Endometrium (tissue), 2 donors: Measurements from ENCODE around the gene CUEDC1.

Experiments
- FAIRE-seq: peaks from 2 replicates; lab custom pipeline; 2012; peaks lifted over from hg19 to GRCh38; lab: Jason Lieb, UNC
- donor health status: control.
- donor health status: control.

Gene CUEDC1

GRCh38 chr17:57915544-57915943 is 39.7 kb downstream of the CUEDC1 start:
- FAIRE-seq: no peak

- no peak for FAIRE-seq
Observed at GRCh38 chr17:57914273-57915142, 40.7 kb downstream of the CUEDC1 start.

GRCh38 chr17:57913575-57914272 is 41.5 kb downstream of the CUEDC1 start:
- FAIRE-seq: no peak

DNA sequence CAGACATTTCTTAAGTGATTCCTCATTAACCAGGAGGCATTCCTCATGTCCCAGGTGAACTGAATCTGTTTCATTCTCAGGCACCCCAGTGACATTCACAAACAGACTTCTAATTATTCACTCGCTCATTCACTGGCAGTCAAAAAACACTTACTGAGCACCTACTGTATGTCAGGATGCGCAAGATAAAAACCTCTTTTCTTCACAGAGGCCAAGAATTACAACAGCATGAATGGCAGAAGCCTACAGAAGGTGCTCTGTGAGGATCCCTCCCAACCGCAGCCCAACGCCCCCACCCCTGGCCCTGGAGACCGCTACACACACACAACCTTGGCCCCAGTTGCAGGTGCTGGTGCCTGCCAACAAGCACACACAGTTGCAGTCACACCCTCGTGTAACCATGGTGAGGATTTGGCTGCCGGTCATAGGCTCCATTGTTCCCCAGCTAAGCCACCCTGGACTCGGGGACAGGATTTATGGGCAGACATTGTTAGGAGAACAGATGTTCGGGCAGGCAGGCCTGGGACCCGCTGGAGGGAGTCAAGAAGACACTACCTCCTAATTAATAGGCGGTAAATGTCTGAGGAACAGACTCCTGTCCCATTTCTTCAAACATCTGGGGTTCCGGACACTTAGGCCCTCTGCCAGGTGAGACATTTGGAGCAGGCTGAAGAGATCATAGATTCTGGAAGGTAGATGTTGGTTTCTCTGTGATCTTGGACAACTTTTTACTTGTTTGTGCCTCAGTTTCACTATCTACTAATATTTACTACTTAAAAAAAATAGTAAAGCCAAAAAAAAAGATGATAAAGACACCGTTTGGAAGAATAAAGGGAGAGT is 43.2 kb downstream of the CUEDC1 start:
- FAIRE-seq: no peak

DNA sequence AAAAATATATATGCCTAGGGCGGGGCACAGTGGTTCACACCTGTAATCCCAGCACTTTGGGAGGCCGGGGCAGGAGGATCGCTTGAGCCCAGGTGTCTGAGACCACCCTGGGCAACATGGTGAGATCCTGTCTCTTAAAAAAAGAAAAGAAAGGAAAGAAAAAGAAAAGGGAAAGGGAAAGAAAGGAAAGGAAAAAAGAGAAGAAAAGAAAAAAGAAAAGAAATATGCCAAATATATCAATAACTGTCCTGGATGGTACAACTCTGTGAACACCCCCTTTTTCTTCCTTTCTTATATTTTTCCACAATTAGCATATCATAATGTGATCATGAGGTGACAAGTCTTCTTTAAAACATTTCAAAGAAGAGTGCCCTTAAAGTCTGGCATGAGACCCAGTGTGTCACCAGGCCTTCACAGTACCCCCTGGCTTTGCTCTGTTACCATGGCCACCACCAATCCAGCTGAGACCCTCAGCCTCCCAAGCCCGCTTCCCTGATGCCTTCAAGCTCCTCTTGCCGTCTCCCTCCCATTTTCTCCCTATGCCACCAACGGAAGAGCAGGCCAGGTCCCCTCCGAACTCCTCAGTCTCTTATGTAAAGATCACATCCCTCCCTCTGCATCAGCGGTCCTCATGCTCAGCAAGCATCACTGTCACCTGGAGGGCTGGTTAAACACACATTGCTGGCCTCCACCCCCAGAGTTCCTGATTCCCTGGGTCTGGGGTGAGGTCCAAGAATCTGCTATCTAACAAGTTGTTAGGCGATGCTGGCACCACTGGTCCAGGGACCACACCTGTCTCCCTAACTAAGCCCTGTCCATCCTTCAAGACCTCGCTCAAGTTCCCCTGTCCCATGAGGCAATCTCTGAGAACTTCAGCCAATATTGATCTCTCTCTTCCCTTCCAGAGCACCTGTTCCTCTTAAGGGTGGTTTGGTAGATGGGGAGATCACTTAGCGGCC is 44.5 kb downstream of the CUEDC1 start:
- no peak for FAIRE-seq

GRCh38 chr17:57909551-57909950 is 45.7 kb downstream of the CUEDC1 start:
- no peak for FAIRE-seq

DNA sequence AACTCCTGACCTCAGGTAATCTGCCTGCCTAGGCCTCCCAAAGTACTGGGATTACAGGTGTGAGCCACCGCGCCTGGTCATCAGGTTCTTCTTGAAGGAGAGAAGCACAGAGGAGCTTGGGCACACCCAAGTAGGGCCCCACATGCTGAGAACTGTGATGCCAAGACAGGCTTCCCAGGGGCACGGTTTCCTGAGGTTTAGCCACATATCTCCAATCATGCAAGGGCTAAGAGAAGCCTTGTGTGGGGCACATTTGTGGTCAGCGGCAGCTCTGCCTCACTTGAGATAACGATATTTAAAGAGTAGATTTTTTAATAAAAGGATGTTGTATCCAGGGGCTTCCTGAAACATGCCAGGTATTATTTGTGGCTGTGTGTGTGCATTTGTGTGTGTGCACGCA is 46.9 kb downstream of the CUEDC1 start:
- no peak for FAIRE-seq

DNA sequence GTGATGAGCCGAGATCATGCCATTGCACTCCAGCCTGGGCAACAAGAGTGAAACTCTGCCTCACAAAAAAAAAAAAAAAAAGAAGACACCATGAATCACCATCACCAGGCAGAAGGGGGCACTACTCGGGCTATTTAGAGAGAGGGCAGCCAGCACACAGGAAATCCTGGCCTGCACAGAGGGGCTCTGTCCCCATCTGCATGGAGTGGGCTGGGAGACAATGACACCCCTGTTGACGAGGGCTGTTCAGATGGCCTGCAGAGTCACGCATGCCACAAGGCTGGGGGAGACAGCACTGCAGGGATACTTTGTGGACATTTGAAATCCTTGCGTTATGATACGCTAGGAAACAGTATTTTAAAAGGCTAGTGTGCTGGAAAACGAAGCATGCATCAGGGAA is 48.3 kb downstream of the CUEDC1 start:
- no peak for FAIRE-seq

DNA sequence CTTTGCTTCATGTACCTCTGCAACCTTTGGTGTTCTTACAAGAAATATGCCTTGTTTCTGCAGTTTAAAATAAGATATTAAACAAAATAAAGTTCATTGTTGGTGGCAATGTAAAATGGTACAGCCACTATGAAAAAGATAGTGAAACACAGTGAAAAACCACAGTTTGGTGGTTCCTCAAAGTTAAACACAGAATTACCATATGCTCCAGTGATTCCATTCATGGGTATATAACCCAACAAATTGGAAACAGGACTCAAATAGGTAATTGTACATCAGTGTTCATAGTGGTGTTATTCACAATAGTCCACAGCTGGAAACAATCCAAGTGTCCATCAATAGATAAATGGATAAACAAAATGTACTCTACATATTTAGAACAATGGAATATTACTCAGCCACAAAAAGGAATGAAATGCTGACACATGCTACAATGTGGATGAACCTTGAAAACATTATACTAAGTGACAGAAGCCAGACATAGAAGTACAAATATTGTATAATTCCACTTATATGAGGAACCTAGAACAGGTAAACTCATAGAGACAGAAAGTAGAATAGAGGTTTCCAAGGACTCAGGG is 49.2 kb downstream of the CUEDC1 start:
- FAIRE-seq: no peak

DNA sequence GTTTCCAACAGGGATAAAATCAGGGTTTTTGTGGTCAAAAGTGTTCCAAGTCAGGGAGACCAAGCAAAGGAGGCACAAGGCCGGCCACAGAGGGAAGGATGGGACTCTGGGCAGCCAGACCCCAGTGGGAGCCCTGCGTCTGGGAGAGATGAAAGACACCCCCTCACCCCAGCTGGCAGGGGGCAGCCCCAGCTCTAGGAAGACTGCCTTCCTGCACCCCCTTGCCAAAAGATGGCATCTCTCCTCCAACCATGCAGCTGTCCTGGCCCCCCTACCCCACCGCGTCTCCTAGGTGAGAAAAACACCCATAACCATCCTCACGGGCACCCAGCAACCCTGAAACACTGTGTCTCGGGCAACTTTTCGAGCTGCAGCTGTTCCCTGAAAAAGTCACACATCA is 51.3 kb downstream of the CUEDC1 start:
- FAIRE-seq: no peak

DNA sequence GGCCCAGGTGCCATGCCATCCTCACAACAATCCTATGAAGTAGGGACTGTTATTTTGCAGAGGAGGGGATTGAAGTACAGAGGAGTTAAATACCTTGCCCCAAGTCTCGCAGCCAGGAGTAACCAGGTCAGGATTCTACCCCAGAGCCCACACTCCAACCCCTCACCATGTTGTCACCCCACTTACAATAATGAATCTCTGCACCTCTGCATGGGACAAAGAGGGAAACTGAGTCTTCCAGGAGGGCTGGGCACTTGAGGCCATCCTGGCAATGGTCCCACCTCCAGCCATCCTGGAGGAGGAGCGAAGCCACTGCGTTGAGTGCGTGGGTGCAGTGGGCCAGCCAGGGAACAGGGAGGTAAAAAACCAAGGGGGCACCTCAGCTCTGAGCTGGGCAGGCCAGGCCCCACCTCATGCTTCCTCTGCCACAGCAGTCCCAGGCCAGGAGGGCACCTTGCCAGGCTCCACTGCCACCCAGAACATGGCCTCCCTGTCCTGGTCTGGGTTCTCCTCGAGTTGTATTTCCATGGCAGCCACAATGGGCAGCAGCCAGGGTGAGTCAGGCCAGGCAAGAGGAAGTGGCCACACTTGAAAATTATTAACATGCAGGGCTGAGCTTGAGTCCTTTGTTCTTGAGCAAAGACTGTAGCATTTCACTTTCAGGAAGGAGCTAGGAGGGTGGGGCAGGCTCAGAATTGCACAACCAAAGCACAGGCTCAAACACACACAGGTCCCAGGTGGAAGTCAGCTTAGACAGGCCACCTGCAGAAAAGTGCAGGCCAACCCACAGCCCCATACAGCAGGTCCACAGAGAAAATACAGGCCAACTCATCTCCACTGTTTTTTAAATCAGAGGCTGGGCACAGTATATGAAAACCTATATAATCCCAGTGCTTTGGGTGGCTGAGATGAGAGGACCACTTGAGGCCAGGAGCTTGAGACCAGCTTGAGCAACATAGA is 52.1 kb downstream of the CUEDC1 start:
- no peak for FAIRE-seq

GRCh38 chr17:57902117-57902799 is 53.0 kb downstream of the CUEDC1 start:
- no peak for FAIRE-seq

GRCh38 chr17:57900991-57901743 is 54.0 kb downstream of the CUEDC1 start:
- FAIRE-seq: no peak

DNA sequence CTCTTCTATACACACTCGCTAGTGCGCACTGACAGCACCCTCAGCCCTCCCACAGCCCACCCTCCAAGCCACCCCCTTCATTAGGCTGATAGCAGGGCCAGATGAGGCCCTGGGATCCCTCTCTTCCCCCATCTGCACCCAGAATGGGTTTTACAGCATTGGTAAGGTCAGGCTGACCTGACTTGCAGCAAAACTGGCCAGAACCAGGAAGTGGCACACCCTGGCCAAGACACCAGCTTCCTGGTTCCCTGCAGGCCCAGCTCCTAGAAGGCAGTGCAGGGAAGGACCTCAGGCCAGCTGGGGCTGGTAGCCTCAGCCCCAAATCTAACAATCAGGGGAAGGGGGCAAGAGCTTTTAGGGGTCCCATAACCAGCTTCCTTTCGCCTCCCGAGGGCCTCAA is 55.4 kb downstream of the CUEDC1 start:
- FAIRE-seq: no peak

DNA sequence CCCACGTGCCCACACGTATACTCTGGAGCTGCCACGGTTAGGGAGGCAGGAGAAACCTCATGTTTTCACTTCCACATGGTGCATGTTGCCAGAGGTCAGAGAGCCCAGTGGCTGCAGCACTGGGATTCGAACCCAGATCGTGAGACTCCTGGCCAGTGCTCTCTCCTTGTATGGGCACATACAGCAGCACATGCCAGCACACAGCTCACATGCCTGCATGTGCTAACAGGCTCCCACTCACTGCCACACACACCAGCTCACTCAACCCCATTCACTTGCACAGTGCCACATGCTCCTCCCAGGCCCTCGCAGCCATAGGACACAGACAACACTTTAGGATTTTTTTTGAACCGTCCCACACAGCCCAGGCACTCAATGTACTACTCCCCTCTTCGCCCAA is 55.8 kb downstream of the CUEDC1 start:
- FAIRE-seq: no peak

- FAIRE-seq: no peak
Observed at GRCh38 chr17:57898487-57899311, 56.5 kb downstream of the CUEDC1 start.

- FAIRE-seq: no peak
Observed at GRCh38 chr17:57895382-57896060, 59.7 kb downstream of the CUEDC1 start.
